Left colon (tissue), 2 donors: Measurements from ENCODE around the gene RWDD2A. TPM values are rescaled to one million over a fixed set of nuclear protein-coding genes. Genes with fewer than 3 reads are reported as not detected.
"Not testable (repeated sequence)": the region's sequence is repeated elsewhere in the genome, so short reads cannot be mapped to it uniquely, and the experiment has no call there.

ENCODE experiments used
- ATAC-seq: fragments of 200-7000 bp; cut with Tn5 transposase; one replicate; pipeline ENCODE4 v1.9.1; 2020; ENCODE audit warnings: mild to moderate bottlenecking, moderate library complexity
- DNase-seq, 2 donors: peaks; one replicate each; pipeline ENCODE4 v3.0.0-alpha.2; 2020
- intact Hi-C, 2 donors: fragments of 100-400 bp; cut with DNase I in 1 of 2; cut with micrococcal nuclease in 1 of 2; formaldehyde crosslinking; loops; one replicate each; pipeline versions ENCODE4 v1.11.2 to v1.14.0; 2022; cut with DNase I, micrococcal nuclease
- long read RNA-seq: library from polyadenylated mRNA; unstranded; transcript quantifications from one replicate; pipeline ENCODE4 v2.0.0, GENCODE V29; 2021
- total RNA-seq, 2 donors: library from RNA; stranded (reverse); fragmentation: NEBNext Ultra II Directional; extraction: Animal tissue kit (Norgen Biotek cat#: 25700); gene quantifications; one replicate each; pipeline ENCODE4 v1.2.1, GENCODE V29; 2021
- donor health status: DM: no; HTN: no; CAD: no.
- donor health status: DM: yes; HTN: yes; CAD: no.

RWDD2A gene
- total RNA-seq = 1 to 10 TPM; 2.8 to 3.3 TPM
- long read RNA-seq, partial matches to known transcripts = 2 of 6 reads
- long read RNA-seq, other reads (novel, unspliced or antisense) = 3 of 6 reads

DNA sequence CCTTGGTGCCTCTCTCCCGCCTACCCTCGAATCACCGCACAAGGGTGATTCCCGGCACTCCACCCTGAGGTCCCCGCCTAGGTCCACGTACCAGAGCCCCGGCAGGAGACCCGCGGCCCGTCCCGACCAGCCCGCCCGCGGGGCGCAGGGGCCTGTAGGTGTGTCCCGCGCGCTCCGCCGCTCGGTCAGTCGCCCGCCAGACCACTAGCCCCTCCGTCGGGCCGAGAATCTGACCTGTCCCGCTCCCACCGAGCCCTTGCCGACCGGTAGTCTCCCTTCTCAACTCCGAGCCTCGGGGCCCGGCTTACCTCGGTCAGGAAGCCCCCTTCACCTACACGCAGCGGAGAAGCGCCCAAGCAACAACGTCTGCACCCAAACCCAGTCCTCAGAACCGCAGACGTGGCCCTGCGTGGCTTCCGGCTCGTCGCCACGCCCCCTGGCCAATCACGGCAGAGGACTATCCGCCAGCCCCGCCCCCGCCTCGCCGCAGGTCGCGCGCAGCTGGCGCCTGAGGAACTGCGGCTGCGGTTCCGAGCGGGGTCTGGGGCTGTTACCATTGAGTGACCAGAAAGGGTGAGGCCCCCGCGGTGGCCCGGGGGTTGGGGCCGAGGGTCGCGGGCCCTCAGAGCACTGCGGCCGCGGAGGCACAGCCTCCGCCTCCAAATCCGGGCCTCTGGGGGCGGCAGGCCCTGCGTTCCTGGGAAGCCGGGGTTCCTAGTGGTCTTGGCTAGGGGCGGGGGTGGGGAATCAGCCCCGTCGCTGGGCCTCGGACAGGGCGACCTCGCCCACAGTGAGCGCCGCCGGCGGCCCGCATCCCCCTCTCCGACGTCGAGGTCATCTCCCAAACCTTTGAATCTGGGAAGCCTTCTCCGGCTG, at the start of gene RWDD2A, which contains the start of gene PGM3:
Gene RWDD2A, plus strand, starts transcription at position 487 of the 876 bp plus-strand sequence. CDS start 1,095 bp downstream, outside the sequence.
Gene PGM3, minus strand, starts transcription at position 395 of the 876 bp plus-strand sequence. CDS start 2,253 bp downstream, outside the sequence.
- ATAC-seq = peak; percentile 98
- DNase-seq = peak; percentile 90 to 96
- intact Hi-C loops = no loop called here

DNA sequence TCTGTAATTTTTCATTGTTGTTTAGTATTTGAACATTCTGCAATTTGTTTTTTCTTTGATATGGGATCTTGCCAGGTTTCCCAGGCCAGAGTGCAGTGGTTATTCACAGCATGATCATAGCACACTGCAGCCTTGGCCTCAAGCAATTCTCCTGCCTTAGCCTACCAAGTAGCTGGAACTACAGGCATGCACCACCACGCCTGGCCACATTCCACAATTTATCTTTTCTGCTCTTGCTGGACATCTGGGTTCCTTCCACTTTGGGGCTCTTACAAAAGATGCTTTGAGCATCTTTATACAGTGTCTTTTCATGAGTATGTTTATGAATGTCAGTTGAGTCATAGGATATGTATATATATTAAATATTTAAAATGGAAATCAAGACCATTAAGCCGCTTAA, 42.0 kb upstream of the RWDD2A start:
- intact Hi-C loops = no loop called here
- DNase-seq (no peak), ATAC-seq (no peak)

DNA sequence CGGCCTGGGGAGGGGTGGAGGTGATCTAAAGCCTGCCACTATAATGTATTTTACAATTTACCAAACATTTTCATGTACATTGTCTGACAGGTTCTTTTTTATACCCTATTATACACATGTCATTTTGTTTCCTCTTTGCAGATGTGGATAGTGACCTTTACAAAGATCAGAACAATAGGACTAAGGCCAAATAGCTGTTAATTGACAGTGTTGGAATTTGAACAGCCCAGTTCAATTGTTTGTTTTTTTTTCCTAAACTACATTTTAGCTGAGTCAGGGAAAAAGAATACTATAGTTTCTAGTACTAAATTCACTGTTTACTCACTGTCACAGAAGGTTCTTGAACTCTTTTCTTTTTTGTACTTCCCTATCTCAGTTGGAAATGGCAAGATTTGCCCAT, 40.2 kb upstream of the RWDD2A start:
- DNase-seq = no peak
- ATAC-seq = peak; percentile 41
- intact Hi-C loops = no loop called here

DNA sequence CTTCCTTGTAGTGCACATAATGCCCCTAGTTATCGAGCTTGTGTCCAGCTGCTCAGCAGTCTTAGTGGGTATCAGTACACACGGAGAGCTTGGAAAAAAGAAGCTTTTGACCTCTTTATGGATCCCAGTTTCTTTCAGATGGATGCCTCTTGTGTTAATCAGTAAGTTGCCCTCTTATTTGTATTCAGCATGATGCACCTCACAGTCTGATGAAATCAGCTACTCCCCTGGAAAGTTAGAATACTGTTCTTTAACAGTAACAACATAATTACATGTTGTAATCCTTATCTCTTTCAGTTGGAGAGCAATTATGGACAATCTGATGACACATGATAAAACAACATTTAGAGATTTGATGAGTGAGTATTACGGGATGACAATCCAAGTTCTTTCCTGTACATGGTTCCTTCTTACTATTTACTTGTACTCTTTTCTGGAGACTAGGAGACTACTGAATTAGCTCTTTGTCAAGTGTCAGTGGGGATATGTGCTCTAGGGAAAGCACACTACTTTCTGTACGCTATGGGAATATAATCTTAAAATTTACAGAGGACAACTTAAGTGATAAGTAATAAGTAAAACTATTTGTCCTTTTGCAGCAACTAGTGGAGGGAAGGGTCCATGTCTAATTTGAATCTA, 39.2 kb upstream of the RWDD2A start:
- intact Hi-C loops = no loop called here
- no peak for DNase-seq
- ATAC-seq = peak; percentile 94

DNA sequence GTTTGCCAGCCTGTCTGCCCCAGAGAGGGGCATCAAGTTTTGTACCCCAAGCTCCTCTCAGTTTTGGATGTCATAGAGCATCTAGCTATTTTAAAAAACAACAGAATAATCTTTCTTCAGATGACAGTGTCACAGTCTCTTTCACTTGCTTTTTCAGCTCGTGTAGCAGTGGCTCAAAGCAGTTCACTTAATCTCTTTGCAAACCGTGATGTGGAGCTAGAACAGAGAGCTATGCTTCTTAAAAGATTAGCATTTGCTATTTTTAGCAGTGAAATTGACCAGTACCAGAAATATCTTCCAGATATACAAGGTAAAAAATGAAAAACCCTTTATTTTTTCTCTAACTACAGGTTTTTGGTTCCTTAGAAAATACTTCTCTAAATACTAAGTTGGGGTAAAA, 37.4 kb upstream of the RWDD2A start:
- DNase-seq (no peak), ATAC-seq (no peak)
- intact Hi-C loops = no loop called here

DNA sequence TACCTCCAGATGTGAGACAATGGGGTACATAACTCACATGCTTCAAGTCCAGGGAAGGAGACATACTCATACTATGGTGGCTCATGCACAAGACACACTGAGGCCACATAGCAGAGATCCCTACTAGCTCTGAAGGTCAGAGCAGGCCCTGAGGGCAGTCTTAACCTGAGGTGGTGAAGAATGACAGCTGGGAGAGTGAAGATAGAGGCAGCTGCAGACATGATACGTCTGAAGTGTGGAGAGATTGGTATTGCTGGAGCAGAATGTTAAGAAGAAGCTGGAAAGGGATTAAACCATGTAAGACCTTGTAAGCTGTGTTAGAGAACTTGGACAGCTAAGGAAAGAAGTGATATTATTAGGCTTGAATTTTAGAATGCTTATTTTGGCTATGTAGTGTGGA, 33.0 kb upstream of the RWDD2A start:
- ATAC-seq (no peak), DNase-seq (no peak)
- intact Hi-C loops = no loop called here

DNA sequence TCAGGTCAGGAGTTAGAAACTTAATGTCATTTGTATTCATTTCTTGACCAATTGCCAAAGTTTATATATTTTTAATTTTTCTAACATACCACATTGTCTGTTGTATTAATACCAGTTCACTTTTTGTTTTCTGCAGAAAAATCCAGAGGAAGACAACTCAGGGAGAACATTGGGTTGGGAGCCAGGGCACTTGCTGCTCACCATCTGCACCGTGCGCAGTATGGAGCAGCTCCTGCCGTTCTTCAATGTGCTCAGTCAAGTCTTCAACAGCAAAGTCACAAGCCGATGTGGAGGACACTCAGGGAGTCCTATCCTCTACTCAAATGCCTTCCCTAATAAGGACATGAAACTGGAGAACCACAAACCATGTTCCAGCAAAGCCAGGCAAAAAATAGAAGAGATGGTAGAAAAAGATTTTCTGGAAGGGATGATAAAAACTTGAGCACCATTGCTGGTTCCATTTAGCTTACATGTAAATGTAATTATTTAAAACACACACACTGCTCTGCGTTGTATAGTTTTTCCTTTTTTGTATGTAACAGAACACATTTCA, 25.4 kb upstream of the RWDD2A start:
- no peak for ATAC-seq
- intact Hi-C loops = no loop called here
- DNase-seq = no peak

DNA sequence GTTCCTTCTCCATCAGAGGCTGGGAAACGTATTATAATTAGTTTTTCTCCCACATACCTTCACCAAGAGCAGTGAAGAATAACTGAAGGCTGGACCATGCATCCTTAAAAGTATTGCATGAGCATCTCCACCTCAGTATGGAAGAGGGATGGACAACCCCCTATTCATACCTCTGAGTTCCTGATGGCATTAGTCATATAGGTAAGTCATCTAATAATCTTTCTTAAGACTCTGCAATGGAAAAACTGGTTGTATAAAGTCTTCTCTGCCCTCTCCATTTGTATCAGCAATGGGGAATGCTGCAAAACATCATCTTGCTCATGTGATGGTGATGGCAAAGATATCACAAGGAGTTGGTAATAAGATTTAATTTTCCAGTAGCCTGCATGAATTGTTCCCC, 24.6 kb upstream of the RWDD2A start:
- no peak for ATAC-seq
- intact Hi-C loops = no loop called here
- no peak for DNase-seq

DNA sequence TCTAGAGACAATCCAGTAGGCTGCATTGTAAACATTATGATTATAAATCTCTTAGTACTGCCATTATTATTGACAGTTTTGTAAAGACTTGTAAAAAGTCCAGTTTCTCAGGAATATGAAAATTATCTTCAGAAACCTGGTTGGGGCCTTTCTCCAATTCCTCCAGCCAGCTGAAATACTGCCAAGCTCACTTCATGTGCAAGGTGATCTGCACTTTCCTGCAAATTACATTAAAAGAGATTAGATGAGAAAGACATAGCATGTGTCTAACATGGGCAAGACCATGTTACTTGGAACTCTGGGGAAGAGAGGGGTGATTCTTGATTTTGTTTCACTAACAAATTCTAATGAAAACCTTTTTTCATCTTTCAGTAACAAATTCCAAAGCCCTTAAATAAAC, 24.1 kb upstream of the RWDD2A start:
- no peak for ATAC-seq
- no peak for DNase-seq
- intact Hi-C loops = no loop called here

DNA sequence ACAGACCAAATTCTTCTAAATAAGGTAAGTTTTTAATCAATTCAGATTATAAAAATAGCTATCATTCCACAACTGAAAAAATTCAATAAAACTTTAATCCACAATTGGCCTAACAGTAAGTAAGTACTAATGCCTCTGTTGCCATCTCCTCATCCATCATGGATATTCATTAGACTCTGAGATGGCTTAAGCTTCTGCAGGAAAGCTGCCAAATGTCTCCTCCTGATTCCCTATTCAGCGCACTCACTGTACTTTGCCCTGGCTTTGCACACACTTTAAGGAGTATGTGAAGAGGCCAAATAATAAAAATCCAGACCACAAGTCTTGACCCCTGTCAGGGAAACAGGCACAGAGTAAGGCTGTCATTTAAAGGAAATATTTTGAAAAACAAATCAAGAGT, 23.6 kb upstream of the RWDD2A start:
- intact Hi-C loops = no loop called here
- ATAC-seq (peak; percentile 29), DNase-seq (no peak)

DNA sequence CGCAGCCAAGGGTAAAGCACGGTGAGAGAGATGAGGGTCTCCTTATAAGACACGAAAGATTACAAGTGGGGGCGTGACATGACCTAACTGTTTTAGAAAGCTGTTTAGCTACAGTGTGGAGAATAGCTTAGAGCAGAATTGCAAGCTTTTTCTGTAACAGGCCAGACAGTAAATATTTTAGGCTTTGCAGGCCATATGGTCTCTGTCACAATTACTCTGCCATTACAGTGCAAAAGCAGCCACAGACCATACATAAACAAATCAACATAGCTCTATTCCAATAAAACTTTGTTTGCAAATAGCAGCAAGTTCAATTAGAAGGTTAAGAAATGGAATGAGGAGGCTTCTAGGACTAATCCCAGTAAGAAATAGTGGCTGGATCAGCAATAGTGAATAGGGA, 16.9 kb upstream of the RWDD2A start:
- no peak for ATAC-seq
- intact Hi-C loops = no loop called here
- no peak for DNase-seq

DNA sequence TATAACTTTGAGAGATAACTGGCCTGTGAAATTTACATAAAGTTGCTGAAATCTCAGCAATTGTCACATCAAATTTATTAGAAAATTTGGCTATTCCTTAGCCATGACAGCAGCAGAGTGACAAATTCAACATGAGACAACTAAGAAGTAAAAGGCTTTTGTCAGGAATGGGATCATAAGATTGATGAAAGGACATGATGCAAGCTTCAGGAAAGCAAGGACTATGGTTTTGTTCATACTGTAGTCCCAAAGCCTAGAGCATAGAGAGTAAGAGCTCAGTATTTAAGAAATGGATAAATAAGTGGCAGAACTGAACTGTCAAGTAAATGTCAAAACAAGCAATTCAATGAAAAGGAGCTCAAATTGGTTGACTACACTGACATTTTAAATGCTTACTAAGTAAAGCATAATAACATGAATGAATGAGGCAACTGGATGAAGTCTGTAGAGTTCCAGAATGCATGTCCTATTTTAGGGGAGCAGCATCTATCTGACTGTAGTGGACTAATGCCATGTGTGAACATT, 12.7 kb upstream of the RWDD2A start:
- DNase-seq = no peak
- intact Hi-C loops = no loop called here
- ATAC-seq = no peak

DNA sequence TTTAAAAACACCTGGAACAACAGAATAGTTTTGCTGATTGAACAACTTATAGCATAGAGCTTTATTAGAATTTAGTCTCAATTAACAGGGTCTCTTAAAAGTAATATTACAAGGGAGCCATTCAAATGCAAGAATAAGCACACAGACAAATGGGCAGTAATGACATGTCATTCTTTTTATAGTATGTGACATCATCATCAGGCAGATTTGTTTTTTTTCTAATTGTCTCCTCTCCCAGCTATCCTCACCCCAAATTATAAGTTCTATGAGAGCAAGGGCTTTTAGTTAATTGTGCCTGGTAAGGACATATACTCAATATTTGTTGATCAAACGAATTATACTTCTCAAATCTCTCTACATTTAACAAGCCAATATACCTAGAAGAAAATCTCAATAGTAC, 11.0 kb upstream of the RWDD2A start:
- intact Hi-C loops = no loop called here
- ATAC-seq (no peak), DNase-seq (no peak)

DNA sequence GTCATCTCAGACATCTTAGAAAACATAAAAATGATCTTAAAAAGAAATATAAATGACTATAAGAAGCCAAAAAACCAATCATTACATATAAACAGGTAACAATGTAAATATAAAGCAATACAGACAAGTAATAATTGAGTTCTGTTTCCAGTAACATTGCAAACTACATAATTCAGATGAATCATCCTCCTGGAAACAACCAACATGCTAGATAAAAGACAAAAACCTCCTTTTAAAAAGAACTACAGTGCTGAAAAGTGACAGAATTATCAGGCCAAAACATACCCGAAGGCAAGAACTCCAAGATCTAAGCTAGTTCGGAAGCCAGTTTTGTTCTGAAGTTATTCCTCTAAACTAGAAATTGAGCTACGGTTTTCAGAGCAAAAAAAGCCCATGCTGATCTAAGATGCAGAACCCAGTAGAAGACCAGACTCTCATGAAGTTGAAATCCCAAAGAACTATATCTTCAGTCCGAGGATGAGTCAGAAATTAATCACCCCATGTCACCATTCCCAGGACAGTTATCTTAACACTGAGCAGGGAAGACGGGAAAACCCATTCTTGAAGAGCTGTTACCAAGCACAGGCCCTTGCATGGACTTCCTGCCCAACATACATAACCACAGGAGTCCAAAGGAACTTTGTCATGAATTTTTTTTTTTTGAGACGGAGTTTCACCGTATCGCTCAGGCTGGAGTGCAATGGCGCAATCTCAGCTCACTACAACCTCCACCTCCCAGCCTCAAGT, 9.9 kb upstream of the RWDD2A start:
- DNase-seq (no peak), ATAC-seq (no peak)
- intact Hi-C loops = no loop called here

DNA sequence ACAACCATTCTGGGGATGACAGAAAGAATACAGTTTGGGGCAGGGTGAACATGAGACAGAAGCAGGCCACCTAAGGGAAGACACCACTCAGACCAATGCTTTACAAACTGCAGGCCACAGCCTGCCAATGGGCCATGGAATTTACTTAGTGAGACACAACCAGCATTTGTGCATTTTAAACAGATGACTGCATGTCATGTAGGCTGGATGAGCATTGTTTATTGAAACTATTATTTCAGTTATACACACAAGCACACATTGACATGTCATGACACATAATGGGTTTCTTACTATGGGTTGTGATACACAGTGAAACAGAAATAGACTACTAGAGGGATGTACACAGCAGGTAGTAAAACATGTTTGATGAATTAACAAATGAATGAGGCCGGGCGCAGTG, 8.1 kb upstream of the RWDD2A start:
- ATAC-seq (no peak), DNase-seq (no peak)
- intact Hi-C loops = no loop called here

DNA sequence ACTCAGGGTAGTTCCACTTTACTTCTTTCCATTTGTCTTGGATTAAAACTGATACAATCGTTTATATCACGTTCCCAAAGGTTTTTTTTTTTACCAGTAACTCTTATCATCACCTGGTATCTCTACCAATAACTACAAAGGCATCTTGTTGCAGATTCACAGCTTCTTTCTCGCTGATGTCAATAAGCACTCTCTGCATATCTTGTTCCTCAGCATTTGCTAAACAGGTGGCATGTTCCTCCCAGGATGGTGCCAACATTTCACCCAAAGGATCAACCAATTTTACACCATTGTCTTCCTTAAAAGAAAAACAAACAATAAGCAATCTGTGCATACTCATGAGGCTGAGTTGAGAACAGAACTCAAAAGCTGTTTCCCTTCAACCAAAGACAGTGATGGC, 4.7 kb upstream of the RWDD2A start:
- DNase-seq = no peak
- intact Hi-C loops = no loop called here
- ATAC-seq = no peak

DNA sequence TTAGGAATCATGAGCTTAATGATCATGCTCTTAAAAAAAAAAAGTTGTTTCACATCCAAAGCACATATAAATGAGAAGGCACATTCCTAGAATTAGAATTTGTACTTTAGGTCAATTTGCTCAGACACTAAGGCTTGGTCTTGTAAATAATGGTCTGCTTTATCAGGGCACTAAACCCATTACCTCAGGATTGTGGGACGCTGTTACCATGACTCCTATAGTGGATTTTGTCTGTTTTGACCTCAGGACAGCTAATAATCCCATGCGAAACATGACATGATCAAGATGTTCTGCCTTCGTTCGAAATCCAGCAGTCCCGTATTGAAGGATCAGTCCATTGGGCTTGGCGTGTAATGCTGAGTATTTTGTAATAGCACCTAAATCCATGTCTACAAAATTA, 2.5 kb upstream of the RWDD2A start:
- DNase-seq (no peak), ATAC-seq (no peak)
- intact Hi-C loops = no loop called here

DNA sequence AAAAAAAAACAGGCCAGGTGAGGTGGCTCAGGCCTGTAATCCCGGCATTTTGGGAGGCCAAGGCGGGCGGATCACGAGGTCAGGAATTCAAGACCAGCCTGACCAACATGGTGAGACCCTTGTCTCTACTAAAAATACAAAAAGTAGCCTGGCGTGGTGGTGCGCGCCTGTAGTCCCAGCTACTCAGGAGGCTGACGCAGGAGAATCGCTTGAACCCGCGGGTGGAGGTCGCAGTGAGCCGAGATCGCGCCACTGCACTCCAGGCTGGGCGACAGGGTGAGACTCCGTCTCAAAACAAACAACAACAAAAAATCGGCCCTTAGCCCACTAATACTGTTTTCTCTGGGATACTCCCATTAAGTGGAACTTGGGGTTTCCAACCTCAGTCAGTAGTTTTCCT, 1.2 kb upstream of the RWDD2A start:
- intact Hi-C loops, DNase-seq: not testable (repeated sequence)

DNA sequence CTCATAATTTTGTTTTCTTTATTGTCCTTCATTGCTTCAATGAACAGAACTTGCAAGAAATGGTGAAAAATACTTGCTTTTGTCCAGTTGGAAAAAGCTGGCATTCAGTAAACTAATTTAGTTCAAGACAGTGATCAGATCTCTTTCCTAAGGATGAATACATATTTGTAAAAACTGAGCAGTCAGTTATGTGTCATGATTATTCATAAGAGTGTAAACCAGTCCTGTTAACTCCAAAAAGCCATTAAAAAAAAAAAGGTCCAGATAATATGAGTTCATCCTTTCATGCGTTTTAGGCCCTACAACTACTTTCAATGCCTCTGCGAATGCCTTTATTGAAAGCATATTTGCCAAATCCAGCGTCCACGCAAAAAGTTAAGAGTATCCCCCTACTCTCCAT, 701 bp upstream of the RWDD2A start:
- DNase-seq (no peak), ATAC-seq (no peak)
- intact Hi-C loops = no loop called here

More for the DNA sequence above, 1.2 kb upstream of the RWDD2A start:
- not testable (repeated sequence) for ATAC-seq
